Measurements from ENCODE around the gene CASK.

CASK gene

DNA sequence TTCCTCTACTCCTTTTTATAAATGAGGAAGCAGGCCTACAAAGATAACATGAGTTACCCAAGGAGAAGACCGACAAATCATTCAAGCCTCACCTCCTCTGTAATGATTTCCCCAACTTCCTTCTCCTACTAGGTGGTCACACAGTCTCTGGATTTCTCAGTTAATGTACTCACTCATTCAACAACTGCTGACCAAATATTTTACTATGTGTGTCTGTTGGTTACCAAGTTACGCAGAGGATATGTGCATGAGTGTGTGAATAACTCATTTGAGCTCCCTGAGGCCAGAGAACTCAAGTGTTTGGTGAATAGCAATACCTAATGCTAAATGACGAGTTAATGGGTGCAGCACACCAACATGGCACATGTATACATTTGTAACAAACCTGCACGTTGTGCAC, 10.4 kb downstream of the CASK start:
- H2AFZ ChIP-seq (ENCODE audit: insufficient read depth, low read length, poor library complexity), result no peak overlapping the region
- H2BK120ac ChIP-seq (ENCODE audit: insufficient read depth, low read length, poor library complexity), result no peak overlapping the region
- no peak overlapping the region for H3K14ac ChIP-seq (ENCODE audit: low read length)
- no peak overlapping the region for H2AK5ac ChIP-seq (ENCODE audit: low read length)
- H3K18ac ChIP-seq (ENCODE audit: low read length), result no peak overlapping the region
- H3K9ac ChIP-seq (ENCODE audit: low read length), result no peak overlapping the region
- no peaks in the 10 kb centered on the region for H3K9me3 ChIP-seq (ENCODE audit: insufficient read depth, low read depth, low read length)
- no peaks in the 10 kb centered on the region for H3K79me1 ChIP-seq (ENCODE audit: low read length)
- H2BK12ac ChIP-seq (ENCODE audit: low read length), result no peak overlapping the region
- no peak overlapping the region for H2BK5ac ChIP-seq (ENCODE audit: low read depth, low read length, poor library complexity)
- H3K4me3 ChIP-seq (ENCODE audit: low read depth, low read length), result no peak overlapping the region
- H4K8ac ChIP-seq (ENCODE audit: low read depth, low read length), result no peak overlapping the region
- H3K36me3 ChIP-seq (ENCODE audit: control insufficient read depth in 1 of 2, insufficient read depth in 2 of 2, low read length in 2 of 2), result no peaks in the 10 kb centered on the region
- no peaks in the 10 kb centered on the region for H3K27me3 ChIP-seq (ENCODE audit: insufficient read depth, low read length)
- H3K23ac ChIP-seq (ENCODE audit: low read length), result no peak overlapping the region
- H3K27ac ChIP-seq (ENCODE audit: low read depth, low read length), result no peak overlapping the region
- H3K79me2 ChIP-seq (ENCODE audit: control insufficient read depth, insufficient read depth, low read length, poor library complexity), result no peaks in the 10 kb centered on the region
- no peak overlapping the region for H4K91ac ChIP-seq (ENCODE audit: low read depth, low read length)
- DNase-seq, result no peak
- H3K4me2 ChIP-seq (ENCODE audit: low read length), result no peak overlapping the region
- no CpG with 5 or more reads among the region's 4 CpGs for WGBS (ENCODE audit: extremely low coverage, insufficient coverage, insufficient read length)
- H4K12ac ChIP-seq (ENCODE audit: low read depth, low read length), result no peak overlapping the region
- no peak overlapping the region for H3K4ac ChIP-seq (ENCODE audit: low read depth, low read length)
- H3K4me1 ChIP-seq (ENCODE audit: control insufficient read depth in 1 of 2, insufficient read depth in 2 of 2, low read length in 2 of 2), result no peaks in the 10 kb centered on the region

DNA sequence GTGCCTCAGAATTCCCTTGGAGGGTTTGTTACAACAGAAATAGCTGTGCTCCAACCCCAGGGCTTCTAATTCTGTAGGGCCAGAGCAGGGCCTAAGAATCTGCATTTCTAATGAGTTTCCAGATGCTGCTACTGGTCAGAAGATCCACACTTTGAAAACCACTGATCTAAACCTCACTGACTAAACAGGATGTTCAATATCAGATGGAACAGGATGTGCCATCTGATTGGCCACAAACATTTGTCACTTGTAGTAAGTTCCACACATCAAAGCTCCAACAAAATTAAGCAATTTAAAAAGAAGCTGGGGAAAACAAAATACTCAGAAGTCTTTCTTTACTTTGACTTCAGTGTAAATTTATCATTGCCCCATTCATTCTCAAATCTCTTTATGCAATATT, 14.3 kb downstream of the CASK start:
- no peak overlapping the region for H3K18ac ChIP-seq (ENCODE audit: low read length)
- DNase-seq, result no peak
- H3K4me2 ChIP-seq (ENCODE audit: low read length), result no peak overlapping the region
- H3K36me3 ChIP-seq (ENCODE audit: control insufficient read depth in 1 of 2, insufficient read depth in 2 of 2, low read length in 2 of 2), result no peaks in the 10 kb centered on the region
- H4K8ac ChIP-seq (ENCODE audit: low read depth, low read length), result no peak overlapping the region
- H2BK12ac ChIP-seq (ENCODE audit: low read length), result no peak overlapping the region
- H3K9me3 ChIP-seq (ENCODE audit: insufficient read depth, low read depth, low read length), result no peaks in the 10 kb centered on the region
- H4K91ac ChIP-seq (ENCODE audit: low read depth, low read length), result no peak overlapping the region
- no peak overlapping the region for H2AK5ac ChIP-seq (ENCODE audit: low read length)
- peaks cover 0 to 3% of the 10 kb centered on the region in 2 experiments for H3K4me1 ChIP-seq (ENCODE audit: control insufficient read depth in 1 of 2, insufficient read depth in 2 of 2, low read length in 2 of 2)
- peaks cover 2% of the 10 kb centered on the region for H3K79me2 ChIP-seq (ENCODE audit: control insufficient read depth, insufficient read depth, low read length, poor library complexity)
- H2BK120ac ChIP-seq (ENCODE audit: insufficient read depth, low read length, poor library complexity), result no peak overlapping the region
- no peak overlapping the region for H3K23ac ChIP-seq (ENCODE audit: low read length)
- no peaks in the 10 kb centered on the region for H3K27me3 ChIP-seq (ENCODE audit: insufficient read depth, low read length)
- no peaks in the 10 kb centered on the region for H3K79me1 ChIP-seq (ENCODE audit: low read length)
- H3K9ac ChIP-seq (ENCODE audit: low read length), result no peak overlapping the region
- H2BK5ac ChIP-seq (ENCODE audit: low read depth, low read length, poor library complexity), result no peak overlapping the region
- H3K4ac ChIP-seq (ENCODE audit: low read depth, low read length), result no peak overlapping the region
- no peak overlapping the region for H3K4me3 ChIP-seq (ENCODE audit: low read depth, low read length)
- no peak overlapping the region for H3K14ac ChIP-seq (ENCODE audit: low read length)
- H2AFZ ChIP-seq (ENCODE audit: insufficient read depth, low read length, poor library complexity), result no peak overlapping the region
- no peak overlapping the region for H4K12ac ChIP-seq (ENCODE audit: low read depth, low read length)
- H3K27ac ChIP-seq (ENCODE audit: low read depth, low read length), result no peak overlapping the region

GRCh38 chrX:41906515-41907187, 16.7 kb downstream of the CASK start:
- no peak for DNase-seq
- Histone ChIP-seq H3K4me1 (ENCODE audit: control insufficient read depth in 1 of 2, insufficient read depth in 2 of 2, low read length in 2 of 2) (peaks cover 0 to 3% of the 10 kb centered on the region in 2 experiments), H4K8ac (ENCODE audit: low read depth, low read length) (no peak overlapping the region), H3K9ac (ENCODE audit: low read length) (no peak overlapping the region), H3K79me1 (ENCODE audit: low read length) (no peaks in the 10 kb centered on the region), H3K9me3 (ENCODE audit: insufficient read depth, low read depth, low read length) (no peaks in the 10 kb centered on the region), H2BK5ac (ENCODE audit: low read depth, low read length, poor library complexity) (no peak overlapping the region), H3K14ac (ENCODE audit: low read length) (no peak overlapping the region), H3K27me3 (ENCODE audit: insufficient read depth, low read length) (no peaks in the 10 kb centered on the region), H4K12ac (ENCODE audit: low read depth, low read length) (no peak overlapping the region), H2BK12ac (ENCODE audit: low read length) (no peak overlapping the region), H3K23ac (ENCODE audit: low read length) (no peak overlapping the region), H3K4me3 (ENCODE audit: low read depth, low read length) (no peak overlapping the region), H3K4me2 (ENCODE audit: low read length) (no peak overlapping the region), H3K4ac (ENCODE audit: low read depth, low read length) (no peak overlapping the region), H3K27ac (ENCODE audit: low read depth, low read length) (no peak overlapping the region), H3K18ac (ENCODE audit: low read length) (no peak overlapping the region), H2AFZ (ENCODE audit: insufficient read depth, low read length, poor library complexity) (no peak overlapping the region), H2AK5ac (ENCODE audit: low read length) (no peak overlapping the region), H3K36me3 (ENCODE audit: control insufficient read depth in 1 of 2, insufficient read depth in 2 of 2, low read length in 2 of 2) (no peaks in the 10 kb centered on the region), H2BK120ac (ENCODE audit: insufficient read depth, low read length, poor library complexity) (no peak overlapping the region), H3K79me2 (ENCODE audit: control insufficient read depth, insufficient read depth, low read length, poor library complexity) (peaks cover 2% of the 10 kb centered on the region), H4K91ac (ENCODE audit: low read depth, low read length) (no peak overlapping the region)
- WGBS (ENCODE audit: extremely low coverage, insufficient coverage, insufficient read length), result no CpG with 5 or more reads among the region's 3 CpGs

- H2BK5ac ChIP-seq (ENCODE audit: low read depth, low read length, poor library complexity), result no peak overlapping the region
- H3K27ac ChIP-seq (ENCODE audit: low read depth, low read length), result no peak overlapping the region
- H3K4me3 ChIP-seq (ENCODE audit: low read depth, low read length), result no peak overlapping the region
- peaks cover 0 to 3% of the 10 kb centered on the region in 2 experiments for H3K4me1 ChIP-seq (ENCODE audit: control insufficient read depth in 1 of 2, insufficient read depth in 2 of 2, low read length in 2 of 2)
- no peak overlapping the region for H3K18ac ChIP-seq (ENCODE audit: low read length)
- no peak overlapping the region for H3K4me2 ChIP-seq (ENCODE audit: low read length)
- H2BK120ac ChIP-seq (ENCODE audit: insufficient read depth, low read length, poor library complexity), result no peak overlapping the region
- no peak overlapping the region for H4K12ac ChIP-seq (ENCODE audit: low read depth, low read length)
- H2BK12ac ChIP-seq (ENCODE audit: low read length), result no peak overlapping the region
- H3K9me3 ChIP-seq (ENCODE audit: insufficient read depth, low read depth, low read length), result no peaks in the 10 kb centered on the region
- H3K14ac ChIP-seq (ENCODE audit: low read length), result no peak overlapping the region
- no peak for DNase-seq
- H2AK5ac ChIP-seq (ENCODE audit: low read length), result no peak overlapping the region
- H3K79me1 ChIP-seq (ENCODE audit: low read length), result no peaks in the 10 kb centered on the region
- no peak overlapping the region for H2AFZ ChIP-seq (ENCODE audit: insufficient read depth, low read length, poor library complexity)
- no peak overlapping the region for H3K23ac ChIP-seq (ENCODE audit: low read length)
- H3K9ac ChIP-seq (ENCODE audit: low read length), result no peak overlapping the region
- H3K36me3 ChIP-seq (ENCODE audit: control insufficient read depth in 1 of 2, insufficient read depth in 2 of 2, low read length in 2 of 2), result peaks cover 0 to 3% of the 10 kb centered on the region in 2 experiments
- no peak overlapping the region for H3K4ac ChIP-seq (ENCODE audit: low read depth, low read length)
- no peaks in the 10 kb centered on the region for H3K27me3 ChIP-seq (ENCODE audit: insufficient read depth, low read length)
- H3K79me2 ChIP-seq (ENCODE audit: control insufficient read depth, insufficient read depth, low read length, poor library complexity), result peaks cover 2% of the 10 kb centered on the region
- no CpG with 5 or more reads among the region's 1 CpG for WGBS (ENCODE audit: extremely low coverage, insufficient coverage, insufficient read length)
- H4K8ac ChIP-seq (ENCODE audit: low read depth, low read length), result no peak overlapping the region
- no peak overlapping the region for H4K91ac ChIP-seq (ENCODE audit: low read depth, low read length)
These were observed 19.8 kb downstream of the CASK start for GRCh38 chrX:41903544-41903943.
